Uterus (tissue), 2 donors: ENCODE data around the gene PLB1.

Source experiments
- POLR2A ChIP-seq, 2 donors: fragments of 450-650 bp; IDR thresholded peaks; one replicate each; pipeline ENCODE4 v1.6.1; 2016; ENCODE audit warnings: antibody characterized with exemption in 2 of 2, mild to moderate bottlenecking in 1 of 2, moderate library complexity in 1 of 2
- TF ChIP-seq, protein P1 (sequence below), 4 experiments: fragments of 200-600 bp in 2 of 4; fragments of 450-650 bp in 2 of 4; sonication (generic) in 2 of 4; IDR thresholded peaks; one replicate each; pipeline ENCODE4 v1.5.1; 2016 to 2019; ENCODE audit warnings: antibody characterized with exemption in 4 of 4, mild to moderate bottlenecking in 2 of 4, moderate library complexity in 1 of 4

DNA sequence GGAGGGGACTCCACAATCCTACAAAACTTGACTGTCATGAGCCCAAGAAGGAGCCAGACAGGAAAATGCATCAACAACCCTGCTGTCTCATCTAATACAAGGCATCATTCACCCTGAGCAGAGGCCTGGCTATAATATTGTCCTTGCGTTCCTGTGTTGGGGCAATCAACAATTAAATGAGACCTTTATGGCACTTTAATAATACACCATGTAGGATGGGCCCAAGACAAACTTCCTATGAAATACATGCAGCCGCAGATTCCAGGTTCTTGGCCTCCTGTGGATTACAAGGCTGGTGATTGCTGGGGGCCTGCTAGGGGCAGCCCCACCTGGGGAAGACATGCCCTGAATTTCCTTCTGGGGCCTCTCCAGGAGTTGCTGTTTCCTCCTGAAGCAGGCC is 173.0 kb downstream of the PLB1 start:
- TF ChIP-seq, protein P1, sequence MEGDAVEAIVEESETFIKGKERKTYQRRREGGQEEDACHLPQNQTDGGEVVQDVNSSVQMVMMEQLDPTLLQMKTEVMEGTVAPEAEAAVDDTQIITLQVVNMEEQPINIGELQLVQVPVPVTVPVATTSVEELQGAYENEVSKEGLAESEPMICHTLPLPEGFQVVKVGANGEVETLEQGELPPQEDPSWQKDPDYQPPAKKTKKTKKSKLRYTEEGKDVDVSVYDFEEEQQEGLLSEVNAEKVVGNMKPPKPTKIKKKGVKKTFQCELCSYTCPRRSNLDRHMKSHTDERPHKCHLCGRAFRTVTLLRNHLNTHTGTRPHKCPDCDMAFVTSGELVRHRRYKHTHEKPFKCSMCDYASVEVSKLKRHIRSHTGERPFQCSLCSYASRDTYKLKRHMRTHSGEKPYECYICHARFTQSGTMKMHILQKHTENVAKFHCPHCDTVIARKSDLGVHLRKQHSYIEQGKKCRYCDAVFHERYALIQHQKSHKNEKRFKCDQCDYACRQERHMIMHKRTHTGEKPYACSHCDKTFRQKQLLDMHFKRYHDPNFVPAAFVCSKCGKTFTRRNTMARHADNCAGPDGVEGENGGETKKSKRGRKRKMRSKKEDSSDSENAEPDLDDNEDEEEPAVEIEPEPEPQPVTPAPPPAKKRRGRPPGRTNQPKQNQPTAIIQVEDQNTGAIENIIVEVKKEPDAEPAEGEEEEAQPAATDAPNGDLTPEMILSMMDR (IDR thresholded peaks at IDR 0.05) = no peak
- TF ChIP-seq POLR2A (IDR thresholded peaks at IDR 0.05) = no peak
